CD8-positive, alpha-beta memory T cell (primary cell): Measurements from ENCODE around the gene EQTN. TPM values are rescaled to one million over a fixed set of nuclear protein-coding genes. Genes with fewer than 3 reads are reported as not detected.

ENCODE experiments used
- CTCF ChIA-PET: fragments of 350-600 bp; sonication (Branson Sonifier 250); formaldehyde crosslinking; loops from one replicate; lab custom pipeline; 2021; ENCODE audit warnings: antibody characterized with exemption; lab: Charles Lee
- POLR2A ChIA-PET: fragments of 350-600 bp; sonication (Branson Sonifier 250); formaldehyde crosslinking; loops from one replicate; lab custom pipeline; 2021; ENCODE audit warnings: antibody characterized with exemption; lab: Charles Lee
- DNase-seq, 5 donors: peaks; one replicate each; pipeline versions ENCODE4 v3.0.0 to v3.0.0-alpha.2; 2020 to 2022; ENCODE audit warnings: mixed read lengths in 1 of 5
- H3K27ac ChIP-seq: one replicate; pipeline ENCODE4 v1.7.0; 2013; ENCODE audit warnings: low read depth, mild to moderate bottlenecking, low read length, moderate library complexity
- H3K27me3 ChIP-seq: 2 replicates; pipeline ENCODE4 v1.7.0; 2013; ENCODE audit warnings: low read length, mild to moderate bottlenecking; ENCODE audit not compliant: insufficient read depth, poor library complexity, severe bottlenecking
- H3K36me3 ChIP-seq: 2 replicates; pipeline ENCODE4 v1.7.0; 2013; ENCODE audit warnings: mild to moderate bottlenecking, low read length, moderate library complexity; ENCODE audit not compliant: insufficient read depth
- H3K4me1 ChIP-seq: 2 replicates; pipeline ENCODE4 v1.7.0; 2013; ENCODE audit warnings: mild to moderate bottlenecking, low read length, moderate library complexity; ENCODE audit not compliant: insufficient read depth
- H3K4me3 ChIP-seq: 2 replicates; pipeline ENCODE4 v1.7.0; 2013; ENCODE audit warnings: mild to moderate bottlenecking, low read length
- H3K9me3 ChIP-seq: 2 replicates; pipeline ENCODE4 v1.7.0; 2013; ENCODE audit warnings: mild to moderate bottlenecking, low read length
- H3K27ac Mint-ChIP-seq, 8 donors: one replicate each; pipeline ENCODE4 v1.8.0; 2020 to 2021; ENCODE audit warnings: mixed read lengths in 8 of 8, mild to moderate bottlenecking in 6 of 8, inconsistent platforms in 3 of 8, moderate library complexity in 3 of 8
- H3K27me3 Mint-ChIP-seq, 2 donors: one replicate each; pipeline ENCODE4 v1.8.0; 2020 to 2021; ENCODE audit warnings: mixed read lengths in 2 of 2, mild to moderate bottlenecking in 1 of 2, moderate library complexity in 1 of 2
- H3K36me3 Mint-ChIP-seq, 3 donors: one replicate each; pipeline ENCODE4 v1.8.0; 2020 to 2021; ENCODE audit warnings: mixed read lengths in 3 of 3, inconsistent platforms in 1 of 3, mild to moderate bottlenecking in 1 of 3
- H3K4me1 Mint-ChIP-seq, 3 donors: one replicate each; pipeline ENCODE4 v1.8.0; 2020 to 2021; ENCODE audit warnings: mixed read lengths in 3 of 3, inconsistent platforms in 1 of 3, mild to moderate bottlenecking in 1 of 3
- H3K4me3 Mint-ChIP-seq, 7 donors: one replicate each; pipeline ENCODE4 v1.8.0; 2020 to 2021; ENCODE audit warnings: mixed read lengths in 7 of 7, mild to moderate bottlenecking in 6 of 7, moderate library complexity in 4 of 7, inconsistent platforms in 2 of 7
- H3K9me3 Mint-ChIP-seq, 5 donors: one replicate each; pipeline ENCODE4 v1.8.0; 2020 to 2022; ENCODE audit warnings: mixed read lengths in 5 of 5, mild to moderate bottlenecking in 3 of 5, moderate library complexity in 2 of 5, inconsistent platforms in 1 of 5
- polyA plus RNA-seq: library from polyadenylated mRNA; unstranded; fragments of 300-500 nt; fragmentation: Illumina TruSeq; gene quantifications from one replicate; pipeline ENCODE4 v1.2.3, GENCODE V29; 2021
- total RNA-seq, 2 experiments: library from RNA; stranded (reverse); gene quantifications; one replicate each; pipeline ENCODE4 v1.2.3, GENCODE V29; 2021

EQTN gene
- total and polyA plus RNA-seq, 3 experiments from 2014 or later, result not detected

- Mint-ChIP-seq H3K9me3 (no peaks in the 10 kb centered on the region), H3K36me3 (no peaks in the 10 kb centered on the region), H3K27ac (no peak overlapping the region), H3K4me3 (no peak overlapping the region), H3K27me3 (peaks cover 2 to 7% of the 10 kb centered on the region in 2 donors), H3K4me1 (no peaks in the 10 kb centered on the region)
- Histone ChIP-seq H3K4me3 (no peak overlapping the region), H3K27me3 (no peaks in the 10 kb centered on the region), H3K36me3 (no peaks in the 10 kb centered on the region), H3K4me1 (no peaks in the 10 kb centered on the region), H3K27ac (no peak overlapping the region), H3K9me3 (no peaks in the 10 kb centered on the region)
- POLR2A ChIA-PET, result no interaction called here
- CTCF ChIA-PET, result no interaction called here
- no peak for DNase-seq
Measured at GRCh38 chr9:27282269-27282668, 14.7 kb downstream of the EQTN start.

- Histone ChIP-seq H3K4me3 (no peak overlapping the region), H3K36me3 (no peaks in the 10 kb centered on the region), H3K27ac (no peak overlapping the region), H3K27me3 (no peaks in the 10 kb centered on the region), H3K4me1 (no peaks in the 10 kb centered on the region), H3K9me3 (no peaks in the 10 kb centered on the region)
- no peak overlapping the region for H3K4me3 Mint-ChIP-seq
- DNase-seq, result no peak
- H3K27me3 Mint-ChIP-seq, result no peaks in the 10 kb centered on the region
- H3K9me3 Mint-ChIP-seq, result no peaks in the 10 kb centered on the region
- H3K36me3 Mint-ChIP-seq, result no peaks in the 10 kb centered on the region
- peaks cover 0 to 5% (median 4%) of the 10 kb centered on the region in 3 donors for H3K4me1 Mint-ChIP-seq
- H3K27ac Mint-ChIP-seq, result no peak overlapping the region
- ChIA-PET POLR2A (no interaction called here), CTCF (no interaction called here)
Measured at GRCh38 chr9:27280860-27281259, 16.1 kb downstream of the EQTN start.

- H3K9me3 ChIP-seq, result no peaks in the 10 kb centered on the region
- H3K4me3 ChIP-seq, result no peak overlapping the region
- CTCF ChIA-PET, result no interaction called here
- H3K27me3 ChIP-seq, result no peaks in the 10 kb centered on the region
- DNase-seq, result no peak
- no peaks in the 10 kb centered on the region for H3K9me3 Mint-ChIP-seq
- POLR2A ChIA-PET, result no interaction called here
- H3K4me1 ChIP-seq, result no peaks in the 10 kb centered on the region
- no peaks in the 10 kb centered on the region for H3K27me3 Mint-ChIP-seq
- no peak overlapping the region for H3K27ac ChIP-seq
- no peaks in the 10 kb centered on the region for H3K36me3 Mint-ChIP-seq
- H3K27ac Mint-ChIP-seq, result no peak overlapping the region
- H3K4me1 Mint-ChIP-seq, result peaks cover 0 to 5% (median 4%) of the 10 kb centered on the region in 3 donors
- H3K36me3 ChIP-seq, result no peaks in the 10 kb centered on the region
- H3K4me3 Mint-ChIP-seq, result no peak overlapping the region
Measured at GRCh38 chr9:27280249-27280648, 16.7 kb downstream of the EQTN start.

GRCh38 chr9:27279611-27280010 lies 17.3 kb downstream of the EQTN start:
- Mint-ChIP-seq H3K4me3 (no peak overlapping the region), H3K4me1 (peaks cover 0 to 5% (median 4%) of the 10 kb centered on the region in 3 donors), H3K27me3 (no peaks in the 10 kb centered on the region), H3K36me3 (no peaks in the 10 kb centered on the region), H3K27ac (no peak overlapping the region), H3K9me3 (no peaks in the 10 kb centered on the region)
- Histone ChIP-seq H3K27me3 (no peaks in the 10 kb centered on the region), H3K27ac (no peak overlapping the region), H3K4me3 (no peak overlapping the region), H3K9me3 (no peaks in the 10 kb centered on the region), H3K4me1 (no peaks in the 10 kb centered on the region), H3K36me3 (no peaks in the 10 kb centered on the region)
- POLR2A ChIA-PET, result no interaction called here
- no peak for DNase-seq
- CTCF ChIA-PET, result interaction anchor here (1.4 kb wide), 1 partner anchor 13 kb away, joined by 5 read pairs; no protein-coding TSS in a partner anchor

- Histone ChIP-seq H3K27me3 (no peaks in the 10 kb centered on the region), H3K4me1 (no peaks in the 10 kb centered on the region), H3K9me3 (no peaks in the 10 kb centered on the region), H3K36me3 (no peaks in the 10 kb centered on the region), H3K27ac (no peak overlapping the region), H3K4me3 (no peak overlapping the region)
- peaks cover 0 to 5% (median 4%) of the 10 kb centered on the region in 3 donors for H3K4me1 Mint-ChIP-seq
- H3K27ac Mint-ChIP-seq, result no peak overlapping the region
- no peak for DNase-seq
- no peaks in the 10 kb centered on the region for H3K27me3 Mint-ChIP-seq
- POLR2A ChIA-PET, result no interaction called here
- H3K9me3 Mint-ChIP-seq, result no peaks in the 10 kb centered on the region
- H3K4me3 Mint-ChIP-seq, result no peak overlapping the region
- CTCF ChIA-PET, result interaction anchor here (1.4 kb wide), 1 partner anchor 12 kb away, joined by 5 read pairs; no protein-coding TSS in a partner anchor
- no peaks in the 10 kb centered on the region for H3K36me3 Mint-ChIP-seq
Measured at GRCh38 chr9:27278374-27278773, 18.6 kb downstream of the EQTN start.

GRCh38 chr9:27276193-27277030 lies 20.5 kb downstream of the EQTN start:
- H3K27me3 Mint-ChIP-seq, result no peaks in the 10 kb centered on the region
- no peaks in the 10 kb centered on the region for H3K9me3 ChIP-seq
- CTCF ChIA-PET, result interaction anchor here (1.0 to 1.6 kb wide), 4 partner anchors 17 to 533 kb away, joined by 3 read pairs; no protein-coding TSS in a partner anchor
- H3K27me3 ChIP-seq, result no peaks in the 10 kb centered on the region
- peak in 2 of 5 donors; percentile 11 to 27 for DNase-seq
- POLR2A ChIA-PET, result no interaction called here
- no peak overlapping the region for H3K27ac Mint-ChIP-seq
- H3K4me3 ChIP-seq, result no peak overlapping the region
- H3K4me1 Mint-ChIP-seq, result peaks cover 0 to 5% (median 4%) of the 10 kb centered on the region in 3 donors
- no peak overlapping the region for H3K4me3 Mint-ChIP-seq
- H3K36me3 ChIP-seq, result no peaks in the 10 kb centered on the region
- no peaks in the 10 kb centered on the region for H3K36me3 Mint-ChIP-seq
- H3K4me1 ChIP-seq, result no peaks in the 10 kb centered on the region
- H3K9me3 Mint-ChIP-seq, result no peaks in the 10 kb centered on the region
- no peak overlapping the region for H3K27ac ChIP-seq

- CTCF ChIA-PET, result interaction anchor here (0.7 kb wide), 1 partner anchor 10 kb away, joined by 3 read pairs; no protein-coding TSS in a partner anchor
- H3K36me3 Mint-ChIP-seq, result no peaks in the 10 kb centered on the region
- POLR2A ChIA-PET, result no interaction called here
Measured at GRCh38 chr9:27273186-27273585, 23.8 kb downstream of the EQTN start.

GRCh38 chr9:27272103-27272502 lies 24.8 kb downstream of the EQTN start:
- no peak overlapping the region for H3K4me3 Mint-ChIP-seq
- no peak overlapping the region for H3K4me3 ChIP-seq
- H3K27me3 ChIP-seq, result no peaks in the 10 kb centered on the region
- DNase-seq, result no peak
- peaks cover 0 to 5% (median 4%) of the 10 kb centered on the region in 3 donors for H3K4me1 Mint-ChIP-seq
- no peak overlapping the region for H3K27ac Mint-ChIP-seq
- no peaks in the 10 kb centered on the region for H3K9me3 ChIP-seq
- H3K4me1 ChIP-seq, result no peaks in the 10 kb centered on the region
- no peaks in the 10 kb centered on the region for H3K9me3 Mint-ChIP-seq
- no peak overlapping the region for H3K27ac ChIP-seq
- CTCF ChIA-PET, result no interaction called here
- no peaks in the 10 kb centered on the region for H3K36me3 Mint-ChIP-seq
- H3K27me3 Mint-ChIP-seq, result no peaks in the 10 kb centered on the region
- POLR2A ChIA-PET, result no interaction called here
- no peaks in the 10 kb centered on the region for H3K36me3 ChIP-seq

More at GRCh38 chr9:27273186-27273585, 23.8 kb downstream of the EQTN start:
- no peaks in the 10 kb centered on the region for H3K9me3 Mint-ChIP-seq
- no peak for DNase-seq
- Histone ChIP-seq H3K9me3 (no peaks in the 10 kb centered on the region), H3K4me3 (no peak overlapping the region), H3K27me3 (no peaks in the 10 kb centered on the region), H3K4me1 (no peaks in the 10 kb centered on the region), H3K36me3 (no peaks in the 10 kb centered on the region), H3K27ac (no peak overlapping the region)
- H3K4me1 Mint-ChIP-seq, result peaks cover 0 to 5% (median 4%) of the 10 kb centered on the region in 3 donors
- H3K27me3 Mint-ChIP-seq, result no peaks in the 10 kb centered on the region
- H3K4me3 Mint-ChIP-seq, result no peak overlapping the region
- no peak overlapping the region for H3K27ac Mint-ChIP-seq
